Bladder microvascular endothelial cell (primary cell): ENCODE measurements around the gene OR13H1. TPM values are rescaled to one million over a fixed set of nuclear protein-coding genes. Genes with fewer than 3 reads are reported as not detected.

ENCODE experiments used
- total RNA-seq: library from RNA; depleted of rRNA; stranded (reverse); fragments of >200 nt; gene quantifications from 2 replicates; pipeline ENCODE4 v1.2.3, GENCODE V29; 2014

The OR13H1 gene
- total RNA-seq = not detected in 2 replicates

GRCh38 chrX:131543774-131544173 is at the start of gene OR13H1:
Gene OR13H1, plus strand, starts transcription at chrX:131544074. Its CDS starts 0 bp downstream, at chrX:131544074.

